Prostate gland (tissue), 2 donors: ENCODE measurements around the gene KLHL5.

Experiments
- POLR2A ChIP-seq: fragments of 450-650 bp; IDR thresholded peaks from one replicate; pipeline ENCODE4 v1.6.1; 2016; ENCODE audit warnings: antibody characterized with exemption, mild to moderate bottlenecking
- TF ChIP-seq, protein P1 (sequence below), 4 experiments: fragments of 200-600 bp in 2 of 4; fragments of 450-650 bp in 2 of 4; sonication (generic) in 2 of 4; IDR thresholded peaks; 1 replicate in 3 of 4; 2 replicates in 1 of 4; pipeline ENCODE4 v1.5.1; 2016 to 2019; ENCODE audit warnings: antibody characterized with exemption in 4 of 4, mild to moderate bottlenecking in 2 of 4, moderate library complexity in 2 of 4

DNA sequence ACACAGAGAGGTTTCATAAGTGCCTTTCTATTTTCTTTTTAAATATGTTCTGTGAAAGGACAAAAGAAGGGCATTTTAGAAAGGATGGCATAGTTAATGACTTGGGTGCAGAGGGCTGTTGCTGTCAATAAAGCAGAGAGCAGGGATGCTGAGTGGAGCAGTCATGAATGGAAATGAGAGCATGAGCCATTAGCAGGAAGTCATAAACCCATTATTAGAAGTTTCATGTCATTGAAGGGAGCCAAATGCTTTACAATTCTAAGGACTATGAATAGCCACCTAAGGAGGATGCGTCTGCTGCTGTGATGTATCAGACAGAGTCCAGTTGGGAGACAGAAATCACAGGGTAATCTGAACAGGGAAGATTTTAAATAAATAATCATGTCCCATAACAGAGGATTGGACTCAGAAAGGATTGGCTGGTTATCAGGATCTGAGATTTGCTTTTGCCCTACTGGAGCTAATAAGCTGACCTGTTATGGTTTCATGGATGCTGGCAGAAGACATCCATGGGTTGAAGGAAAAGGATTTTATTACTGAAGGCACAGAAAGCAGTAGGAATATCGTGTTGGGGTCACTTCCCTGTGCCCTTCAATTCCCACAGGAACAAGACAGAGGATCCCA lies 72.8 kb downstream of the KLHL5 start:
- TF ChIP-seq, protein P1, sequence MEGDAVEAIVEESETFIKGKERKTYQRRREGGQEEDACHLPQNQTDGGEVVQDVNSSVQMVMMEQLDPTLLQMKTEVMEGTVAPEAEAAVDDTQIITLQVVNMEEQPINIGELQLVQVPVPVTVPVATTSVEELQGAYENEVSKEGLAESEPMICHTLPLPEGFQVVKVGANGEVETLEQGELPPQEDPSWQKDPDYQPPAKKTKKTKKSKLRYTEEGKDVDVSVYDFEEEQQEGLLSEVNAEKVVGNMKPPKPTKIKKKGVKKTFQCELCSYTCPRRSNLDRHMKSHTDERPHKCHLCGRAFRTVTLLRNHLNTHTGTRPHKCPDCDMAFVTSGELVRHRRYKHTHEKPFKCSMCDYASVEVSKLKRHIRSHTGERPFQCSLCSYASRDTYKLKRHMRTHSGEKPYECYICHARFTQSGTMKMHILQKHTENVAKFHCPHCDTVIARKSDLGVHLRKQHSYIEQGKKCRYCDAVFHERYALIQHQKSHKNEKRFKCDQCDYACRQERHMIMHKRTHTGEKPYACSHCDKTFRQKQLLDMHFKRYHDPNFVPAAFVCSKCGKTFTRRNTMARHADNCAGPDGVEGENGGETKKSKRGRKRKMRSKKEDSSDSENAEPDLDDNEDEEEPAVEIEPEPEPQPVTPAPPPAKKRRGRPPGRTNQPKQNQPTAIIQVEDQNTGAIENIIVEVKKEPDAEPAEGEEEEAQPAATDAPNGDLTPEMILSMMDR (IDR thresholded peaks at IDR 0.05): no peak
- TF ChIP-seq POLR2A: no peak
